BLaER1 (cell line): ENCODE measurements around the gene GUCA2A.

ENCODE experiments used
- H3K27ac ChIP-seq: shearing (Covaris generic); formaldehyde crosslinking; 2 replicates; pipeline ENCODE4 v1.8.1; 2022
- H3K27me3 ChIP-seq: shearing (Covaris generic); formaldehyde crosslinking; 2 replicates; pipeline ENCODE4 v1.8.1; 2022
- H3K36me3 ChIP-seq: shearing (Covaris generic); formaldehyde crosslinking; 2 replicates; pipeline ENCODE4 v1.8.1; 2022
- H3K4me1 ChIP-seq: shearing (Covaris generic); formaldehyde crosslinking; 2 replicates; pipeline ENCODE4 v1.8.1; 2022
- H3K4me2 ChIP-seq: shearing (Covaris generic); formaldehyde crosslinking; 2 replicates; pipeline ENCODE4 v1.8.1; 2022
- H3K4me3 ChIP-seq: shearing (Covaris generic); formaldehyde crosslinking; 2 replicates; pipeline ENCODE4 v1.8.1; 2022
- H3K9ac ChIP-seq: shearing (Covaris generic); formaldehyde crosslinking; 2 replicates; pipeline ENCODE4 v1.8.1; 2022
- H3K9me3 ChIP-seq: shearing (Covaris generic); formaldehyde crosslinking; 2 replicates; pipeline ENCODE4 v1.8.1; 2022
- H4K20me1 ChIP-seq: shearing (Covaris generic); formaldehyde crosslinking; 2 replicates; pipeline ENCODE4 v1.8.1; 2022
- Cebpa-rat ChIP-seq: shearing (Covaris generic); IDR thresholded peaks from 2 replicates; pipeline ENCODE4 v1.8.1; 2022

GUCA2A gene

GRCh38 chr1:42138586-42138985 lies 26.0 kb downstream of the GUCA2A start:
- no peaks in the 10 kb centered on the region for H3K36me3 ChIP-seq
- H3K9ac ChIP-seq = no peak overlapping the region
- H3K27me3 ChIP-seq = no peaks in the 10 kb centered on the region
- H3K9me3 ChIP-seq = no peaks in the 10 kb centered on the region
- H3K4me2 ChIP-seq = no peak overlapping the region
- TF ChIP-seq Cebpa-rat = no peak
- H3K27ac ChIP-seq = no peak overlapping the region
- H3K4me1 ChIP-seq = peaks cover 41% of the 10 kb centered on the region
- no peak overlapping the region for H3K4me3 ChIP-seq
- no peaks in the 10 kb centered on the region for H4K20me1 ChIP-seq

- Histone ChIP-seq H3K36me3 (no peaks in the 10 kb centered on the region), H3K9me3 (no peaks in the 10 kb centered on the region), H3K4me2 (peak overlapping the region; percentile 34), H3K27me3 (no peaks in the 10 kb centered on the region), H3K4me1 (peaks cover 36% of the 10 kb centered on the region), H3K27ac (no peak overlapping the region), H3K4me3 (no peak overlapping the region), H4K20me1 (no peaks in the 10 kb centered on the region), H3K9ac (no peak overlapping the region)
- no peak for TF ChIP-seq Cebpa-rat
Observed at GRCh38 chr1:42137766-42138165, 26.8 kb downstream of the GUCA2A start.

- Histone ChIP-seq H3K27ac (no peak overlapping the region), H3K27me3 (no peaks in the 10 kb centered on the region), H3K4me3 (no peak overlapping the region), H4K20me1 (no peaks in the 10 kb centered on the region), H3K9me3 (no peaks in the 10 kb centered on the region), H3K9ac (no peak overlapping the region), H3K4me2 (peak overlapping the region; percentile 22; the same call in 1 of the 2 replicates), H3K4me1 (peaks cover 36% of the 10 kb centered on the region), H3K36me3 (no peaks in the 10 kb centered on the region)
- TF ChIP-seq Cebpa-rat = no peak
Observed at GRCh38 chr1:42136466-42136865, 28.1 kb downstream of the GUCA2A start.

GRCh38 chr1:42135426-42135825 lies 29.1 kb downstream of the GUCA2A start:
- no peak for TF ChIP-seq Cebpa-rat
- peaks cover 36% of the 10 kb centered on the region for H3K4me1 ChIP-seq
- no peaks in the 10 kb centered on the region for H4K20me1 ChIP-seq
- H3K9ac ChIP-seq = no peak overlapping the region
- H3K27ac ChIP-seq = no peak overlapping the region
- H3K27me3 ChIP-seq = no peaks in the 10 kb centered on the region
- no peaks in the 10 kb centered on the region for H3K36me3 ChIP-seq
- H3K4me2 ChIP-seq = 0 out of 2 replicates have a peak overlapping the region, but pooled peaks have one; percentile 3
- no peak overlapping the region for H3K4me3 ChIP-seq
- H3K9me3 ChIP-seq = no peaks in the 10 kb centered on the region

- Histone ChIP-seq H4K20me1 (no peaks in the 10 kb centered on the region), H3K4me1 (peaks cover 36% of the 10 kb centered on the region), H3K9me3 (no peaks in the 10 kb centered on the region), H3K4me3 (no peak overlapping the region), H3K9ac (no peak overlapping the region), H3K36me3 (no peaks in the 10 kb centered on the region), H3K27me3 (no peaks in the 10 kb centered on the region), H3K4me2 (no peak overlapping the region), H3K27ac (no peak overlapping the region)
- TF ChIP-seq Cebpa-rat = no peak
Observed at GRCh38 chr1:42133809-42134526, 30.6 kb downstream of the GUCA2A start.

- H3K36me3 ChIP-seq = no peaks in the 10 kb centered on the region
- no peaks in the 10 kb centered on the region for H3K27me3 ChIP-seq
- no peak overlapping the region for H3K9ac ChIP-seq
- no peaks in the 10 kb centered on the region for H3K9me3 ChIP-seq
- no peak for TF ChIP-seq Cebpa-rat
- H3K4me1 ChIP-seq = peaks cover 35% of the 10 kb centered on the region
- no peaks in the 10 kb centered on the region for H4K20me1 ChIP-seq
- H3K4me2 ChIP-seq = no peak overlapping the region
- no peak overlapping the region for H3K27ac ChIP-seq
- H3K4me3 ChIP-seq = no peak overlapping the region
Observed at GRCh38 chr1:42133390-42133789, 31.2 kb downstream of the GUCA2A start.

- H3K4me3 ChIP-seq = no peak overlapping the region
- H4K20me1 ChIP-seq = no peaks in the 10 kb centered on the region
- H3K9me3 ChIP-seq = no peaks in the 10 kb centered on the region
- no peaks in the 10 kb centered on the region for H3K27me3 ChIP-seq
- no peak for TF ChIP-seq Cebpa-rat
- no peak overlapping the region for H3K4me2 ChIP-seq
- no peaks in the 10 kb centered on the region for H3K36me3 ChIP-seq
- peaks cover 10% of the 10 kb centered on the region for H3K4me1 ChIP-seq
- H3K9ac ChIP-seq = no peak overlapping the region
- H3K27ac ChIP-seq = no peak overlapping the region
Observed at GRCh38 chr1:42130061-42130660, 34.4 kb downstream of the GUCA2A start.

- Histone ChIP-seq H3K9ac (no peak overlapping the region), H4K20me1 (no peaks in the 10 kb centered on the region), H3K36me3 (no peaks in the 10 kb centered on the region), H3K4me2 (no peak overlapping the region), H3K9me3 (no peaks in the 10 kb centered on the region), H3K4me3 (no peak overlapping the region), H3K4me1 (peaks cover 2% of the 10 kb centered on the region; the same call in 1 of the 2 replicates), H3K27ac (no peak overlapping the region), H3K27me3 (no peaks in the 10 kb centered on the region)
- TF ChIP-seq Cebpa-rat = no peak
Observed at GRCh38 chr1:42128964-42129363, 35.6 kb downstream of the GUCA2A start.

- no peak overlapping the region for H3K4me3 ChIP-seq
- no peak overlapping the region for H3K27ac ChIP-seq
- TF ChIP-seq Cebpa-rat = no peak
- no peak overlapping the region for H3K9ac ChIP-seq
- H3K27me3 ChIP-seq = no peaks in the 10 kb centered on the region
- H3K9me3 ChIP-seq = no peaks in the 10 kb centered on the region
- no peak overlapping the region for H3K4me2 ChIP-seq
- H4K20me1 ChIP-seq = no peaks in the 10 kb centered on the region
- no peaks in the 10 kb centered on the region for H3K4me1 ChIP-seq
- H3K36me3 ChIP-seq = no peaks in the 10 kb centered on the region
Observed at GRCh38 chr1:42128499-42128898, 36.0 kb downstream of the GUCA2A start.

- no peak for TF ChIP-seq Cebpa-rat
- no peaks in the 10 kb centered on the region for H3K4me1 ChIP-seq
- no peaks in the 10 kb centered on the region for H4K20me1 ChIP-seq
- H3K9ac ChIP-seq = no peak overlapping the region
- H3K27me3 ChIP-seq = no peaks in the 10 kb centered on the region
- H3K4me3 ChIP-seq = no peak overlapping the region
- no peaks in the 10 kb centered on the region for H3K9me3 ChIP-seq
- no peak overlapping the region for H3K27ac ChIP-seq
- H3K36me3 ChIP-seq = no peaks in the 10 kb centered on the region
- H3K4me2 ChIP-seq = no peak overlapping the region
Observed at GRCh38 chr1:42127767-42128166, 36.8 kb downstream of the GUCA2A start.
